ENCODE results near the gene HSPBP1. TPM values are rescaled to one million over a fixed set of nuclear protein-coding genes. Genes with fewer than 3 reads are reported as not detected.

HSPBP1 gene
- total RNA-seq, 2 donors from 2014 or later = 26.8 to 26.9 TPM

GRCh38 chr19:55240713-55241020, 39.2 kb downstream of the HSPBP1 start:
- Histone ChIP-seq H3K9me3 (no peaks in the 10 kb centered on the region), H3K27me3 (replicated peaks; ENCODE audit: insufficient read depth) (no peaks in the 10 kb centered on the region), H3K27ac (no peak overlapping the region), H3K4me1 (ENCODE audit: control insufficient read depth in 1 of 2, low read depth in 2 of 2) (no peaks in the 10 kb centered on the region), H3K4me3 (no peak overlapping the region), H3K36me3 (peaks cover 84% of the 10 kb centered on the region)
- DNase-seq (ENCODE audit: low spot score) (no peak), ATAC-seq (ENCODE audit: insufficient number of reproducible peaks, low FRiP score, low read depth) (no peak)
- TF ChIP-seq CTCF (IDR thresholded peaks at IDR 0.05) = no peak

GRCh38 chr19:55239004-55239403, 40.9 kb downstream of the HSPBP1 start:
- Histone ChIP-seq H3K27me3 (replicated peaks; ENCODE audit: insufficient read depth) (no peaks in the 10 kb centered on the region), H3K27ac (no peak overlapping the region), H3K4me1 (ENCODE audit: control insufficient read depth in 1 of 2, low read depth in 2 of 2) (no peaks in the 10 kb centered on the region), H3K4me3 (no peak overlapping the region), H3K9me3 (no peaks in the 10 kb centered on the region), H3K36me3 (peaks cover 71% of the 10 kb centered on the region)
- TF ChIP-seq CTCF (IDR thresholded peaks at IDR 0.05) = no peak
- DNase-seq (ENCODE audit: low spot score) (no peak), ATAC-seq (ENCODE audit: insufficient number of reproducible peaks, low FRiP score, low read depth) (no peak)

- H3K4me1 ChIP-seq (ENCODE audit: control insufficient read depth in 1 of 2, low read depth in 2 of 2) = no peaks in the 10 kb centered on the region
- H3K27me3 ChIP-seq (replicated peaks; ENCODE audit: insufficient read depth) = no peaks in the 10 kb centered on the region
- ATAC-seq (ENCODE audit: insufficient number of reproducible peaks, low FRiP score, low read depth) (no peak), DNase-seq (ENCODE audit: low spot score) (no peak)
- H3K36me3 ChIP-seq = peaks cover 66% of the 10 kb centered on the region
- no peak overlapping the region for H3K27ac ChIP-seq
- H3K4me3 ChIP-seq = no peak overlapping the region
- no peaks in the 10 kb centered on the region for H3K9me3 ChIP-seq
- TF ChIP-seq CTCF (IDR thresholded peaks at IDR 0.05) = no peak
Measured at GRCh38 chr19:55238030-55238429, 41.9 kb downstream of the HSPBP1 start.

GRCh38 chr19:55232986-55233385, 46.9 kb downstream of the HSPBP1 start:
- no peaks in the 10 kb centered on the region for H3K27me3 ChIP-seq (replicated peaks; ENCODE audit: insufficient read depth)
- H3K4me3 ChIP-seq = no peak overlapping the region
- no peaks in the 10 kb centered on the region for H3K4me1 ChIP-seq (ENCODE audit: control insufficient read depth in 1 of 2, low read depth in 2 of 2)
- peaks cover 50% of the 10 kb centered on the region for H3K36me3 ChIP-seq
- DNase-seq (ENCODE audit: low spot score) (no peak), ATAC-seq (ENCODE audit: insufficient number of reproducible peaks, low FRiP score, low read depth) (no peak)
- no peaks in the 10 kb centered on the region for H3K9me3 ChIP-seq
- no peak overlapping the region for H3K27ac ChIP-seq
- no peak for TF ChIP-seq CTCF (IDR thresholded peaks at IDR 0.05)

GRCh38 chr19:55232286-55232602, 47.7 kb downstream of the HSPBP1 start:
- DNase-seq (ENCODE audit: low spot score) (no peak), ATAC-seq (ENCODE audit: insufficient number of reproducible peaks, low FRiP score, low read depth) (no peak)
- Histone ChIP-seq H3K27me3 (replicated peaks; ENCODE audit: insufficient read depth) (no peaks in the 10 kb centered on the region), H3K9me3 (no peaks in the 10 kb centered on the region), H3K4me3 (no peak overlapping the region), H3K4me1 (ENCODE audit: control insufficient read depth in 1 of 2, low read depth in 2 of 2) (no peaks in the 10 kb centered on the region), H3K27ac (no peak overlapping the region), H3K36me3 (peaks cover 44% of the 10 kb centered on the region)
- no peak for TF ChIP-seq CTCF (IDR thresholded peaks at IDR 0.05)
